HepG2 (cell line): ENCODE measurements around the gene HOXA11. TPM values are rescaled to one million over a fixed set of nuclear protein-coding genes. Genes with fewer than 3 reads are reported as not detected.

ENCODE experiments used
- ATAC-seq: fragments of 200-7000 bp; cut with Tn5 transposase; 3 replicates; pipeline ENCODE4 v1.9.1; 2020; ENCODE audit warnings: mild to moderate bottlenecking, moderate library complexity
- BruUV-seq: library from RNA; stranded (reverse); fragments of 400-500 nt; replicated peaks from 2 replicates; lab custom pipeline; 2021; lab: Mats Ljungman, UMichigan
- CTCF ChIA-PET: fragments of 300-600 bp; formaldehyde crosslinking; extraction: SDS; loops from one replicate; lab custom pipeline; 2021; ENCODE audit warnings: low total read pairs, inconsistent platforms, low intra/inter-chr PET ratio; lab: Yijun Ruan, JAX
- POLR2A ChIA-PET: fragments of 350-600 bp; sonication (Branson Sonifier 250); formaldehyde crosslinking; loops from one replicate; lab custom pipeline; 2020; ENCODE audit warnings: antibody characterized with exemption, inconsistent platforms; lab: Yijun Ruan, JAX
- DNase-seq: peaks from one replicate; pipeline ENCODE4 v3.0.0-alpha.2; 2015; ENCODE audit warnings: low spot score
- FAIRE-seq: peaks from 3 replicates; lab custom pipeline; 2011; peaks lifted over from hg19 to GRCh38; lab: Jason Lieb, UNC
- H2AFZ ChIP-seq: one replicate; pipeline ENCODE4 v1.6.1; 2011; ENCODE audit warnings: low read length, inconsistent platforms
- H3K27ac ChIP-seq: fragments of 300-600 bp; 3 replicates; pipeline ENCODE4 v1.8.0; 2011; ENCODE audit warnings: mixed run types, mild to moderate bottlenecking, mixed read lengths, low read length, inconsistent platforms; ENCODE audit not compliant: insufficient read depth; ENCODE audit errors: extremely low read length
- H3K27me3 ChIP-seq, 2 experiments: fragments of 200-600 bp in 1 of 2; 2 replicates in 1 of 2; 3 replicates in 1 of 2; pipeline versions ENCODE4 v1.6.0 to v1.8.0; 2011; ENCODE audit warnings: low read length in 2 of 2, mild to moderate bottlenecking in 2 of 2, moderate library complexity in 2 of 2, inconsistent platforms in 1 of 2; ENCODE audit not compliant: insufficient read depth in 2 of 2, control insufficient read depth in 1 of 2
- H3K36me3 ChIP-seq, 2 experiments: fragments of 200-600 bp in 1 of 2; replicated peaks in 1 of 2; 2 replicates in 1 of 2; 3 replicates in 1 of 2; pipeline versions ENCODE4 v1.5.1 to v1.8.0; 2011; ENCODE audit warnings: low read length in 2 of 2, inconsistent platforms in 1 of 2; ENCODE audit not compliant: insufficient read depth in 2 of 2, control insufficient read depth in 1 of 2
- H3K4me1 ChIP-seq: 2 replicates; pipeline ENCODE4 v1.5.1; 2012; ENCODE audit warnings: low read length, inconsistent platforms; ENCODE audit not compliant: insufficient read depth
- H3K4me2 ChIP-seq: 2 replicates; pipeline ENCODE4 v1.6.0; 2011; ENCODE audit warnings: low read depth, low read length, inconsistent platforms
- H3K4me3 ChIP-seq, 3 experiments: fragments of 200-600 bp in 1 of 3; sonication (generic), shearing (Covaris generic) in 1 of 3; replicated peaks in 1 of 3; 2 replicates each; pipeline ENCODE4 v1.5.1; 2011 to 2016; ENCODE audit warnings: low read length in 3 of 3, inconsistent platforms in 2 of 3, low read depth in 2 of 3, mild to moderate bottlenecking in 2 of 3, control low read depth in 1 of 3, mixed read lengths in 1 of 3; ENCODE audit not compliant: insufficient read depth in 1 of 3
- H3K79me2 ChIP-seq: one replicate; pipeline ENCODE4 v1.6.1; 2011; ENCODE audit warnings: low read length, inconsistent platforms; ENCODE audit not compliant: insufficient read depth
- H3K9ac ChIP-seq: 2 replicates; pipeline ENCODE4 v1.6.0; 2011; ENCODE audit warnings: mild to moderate bottlenecking, low read depth, low read length, inconsistent platforms; ENCODE audit not compliant: insufficient read depth
- H3K9me3 ChIP-seq: 2 replicates; pipeline ENCODE4 v1.5.1; 2012; ENCODE audit warnings: mild to moderate bottlenecking, low read length
- H4K20me1 ChIP-seq: 2 replicates; pipeline ENCODE4 v1.6.0; 2011; ENCODE audit warnings: inconsistent platforms, mild to moderate bottlenecking, low read length, moderate library complexity; ENCODE audit not compliant: insufficient read depth
- BCL6 ChIP-seq: IDR thresholded peaks from 2 replicates; pipeline ENCODE4 v1.6.1; 2016; ENCODE audit warnings: missing genetic modification reagents, missing compliant biosample characterization
- EZH2 ChIP-seq: conservative IDR thresholded peaks from 2 replicates; pipeline ENCODE4 v1.6.1; 2012; ENCODE audit warnings: mild to moderate bottlenecking, low read depth, low read length, moderate library complexity
- HDAC6 ChIP-seq: fragments of 200-600 bp; sonication (generic); IDR thresholded peaks from 2 replicates; pipeline ENCODE4 v1.7.0; 2017; ENCODE audit warnings: mild to moderate bottlenecking, antibody characterized with exemption, low read length, low read depth
- HNRNPL ChIP-seq: fragments of 200-400 bp; formaldehyde crosslinking; IDR thresholded peaks from 2 replicates; pipeline ENCODE4 v1.6.1; 2017; ENCODE audit warnings: mild to moderate bottlenecking, low read depth, low read length
- MIER2 ChIP-seq: IDR thresholded peaks from 2 replicates; pipeline ENCODE4 v1.6.1; 2016; ENCODE audit warnings: missing biosample characterization, missing genetic modification reagents
- MYC ChIP-seq: sonication (generic); formaldehyde crosslinking; IDR thresholded peaks from 2 replicates; pipeline ENCODE4 v1.9.0; 2021; ENCODE audit warnings: missing genetic modification reagents, borderline replicate concordance
- RNF2 ChIP-seq: fragments of 450-650 bp; conservative IDR thresholded peaks from 2 replicates; pipeline ENCODE4 v1.6.1; 2016; ENCODE audit warnings: low read depth
- SRSF9 ChIP-seq: fragments of 200-400 bp; formaldehyde crosslinking; IDR thresholded peaks from 2 replicates; pipeline ENCODE4 v1.6.1; 2018; ENCODE audit warnings: borderline replicate concordance, mild to moderate bottlenecking, low read depth, low read length; ENCODE audit not compliant: insufficient read depth, poor library complexity, severe bottlenecking
- ZNF232 ChIP-seq: sonication (generic); formaldehyde crosslinking; IDR thresholded peaks from 2 replicates; pipeline ENCODE4 v1.4.0; 2020; ENCODE audit warnings: missing genetic modification reagents, borderline replicate concordance
- ZNF503 ChIP-seq: sonication (generic); formaldehyde crosslinking; IDR thresholded peaks from 2 replicates; pipeline ENCODE4 v1.4.0; 2020; ENCODE audit warnings: missing genetic modification reagents
- ZNF552 ChIP-seq: sonication (generic); formaldehyde crosslinking; IDR thresholded peaks from 2 replicates; pipeline ENCODE4 v1.9.0; 2022; ENCODE audit warnings: missing genetic modification reagents, mild to moderate bottlenecking, borderline replicate concordance
- ZNF598 ChIP-seq: sonication (generic); formaldehyde crosslinking; IDR thresholded peaks from 2 replicates; pipeline ENCODE4 v1.5.1; 2020; ENCODE audit warnings: mild to moderate bottlenecking, missing genetic modification reagents, borderline replicate concordance
- ZNF687 ChIP-seq: sonication (generic); formaldehyde crosslinking; IDR thresholded peaks from 2 replicates; pipeline ENCODE4 v1.5.1; 2020; ENCODE audit warnings: mild to moderate bottlenecking, missing genetic modification reagents, moderate library complexity
- ZNF777 ChIP-seq: sonication (generic); formaldehyde crosslinking; IDR thresholded peaks from 2 replicates; pipeline ENCODE4 v1.4.0; 2020; ENCODE audit warnings: missing genetic modification reagents
- WGBS: methylation state at CpG from one replicate; pipeline ENCODE4 v1.1.6; 2017; ENCODE audit warnings: low lambda C conversion rate; 5-methylcytosine and 5-hydroxymethylcytosine counted together
- in situ Hi-C: cut with HindIII; loops from 2 replicates; pipeline ENCODE4 v1.10.0; 2017; ENCODE audit warnings: low pct_unique_long_range_greater_than_20kb; ENCODE audit not compliant: extremely low pct_ligation_motif_present
- intact Hi-C: fragments of 100-400 bp; cut with micrococcal nuclease; formaldehyde crosslinking; loops from one replicate; pipeline ENCODE4 v1.10.0; 2022; ENCODE audit not compliant: unreplicated experiment
- polyA plus RNA-seq, 8 experiments: library from polyadenylated mRNA; depleted of rRNA in 3 of 8; stranded (reverse) in 7 of 8; unstranded in 1 of 8; fragments of >200 nt; fragmentation: Illumina TruSeq in 4 of 8; extraction: Trizol in 4 of 8; gene quantifications; 2 replicates each; pipeline versions ENCODE4 v1.2.1 to v1.2.3, GENCODE V29; 2011 to 2016; ENCODE audit warnings: low read depth in 4 of 8, missing spikeins in 1 of 8, mixed read lengths in 1 of 8; ENCODE audit not compliant: insufficient read depth in 1 of 8
- total RNA-seq, 5 experiments: library from RNA; depleted of rRNA; stranded (reverse); fragments of >200 nt; fragmentation: Illumina TruSeq; extraction: Trizol; gene quantifications; 2 replicates each; pipeline ENCODE4 v1.2.3, GENCODE V29; 2016; ENCODE audit warnings: low read depth in 1 of 5
- TF ChIP-seq, protein P1 (sequence below): sonication (generic); formaldehyde crosslinking; IDR thresholded peaks from 2 replicates; pipeline ENCODE4 v1.4.0; 2020; ENCODE audit warnings: missing genetic modification reagents

Gene HOXA11
- total and polyA plus RNA-seq, 2 of the 13 experiments (the other 11 are each of a cell fraction or from before 2014, with no cell fraction given): not detected

GRCh38 chr7:27198871-27199801, 14.1 kb upstream of the HOXA11 start:
- intact Hi-C loops: loop anchor here (5.0 to 10.0 kb wide), 2 partner anchors 406 to 573 kb away; no protein-coding TSS in a partner anchor
- H3K4me2 ChIP-seq: peak overlapping the region; percentile 80
- in situ Hi-C loops: no loop called here
- H3K9ac ChIP-seq: no peak overlapping the region
- peaks cover 13 to 66% of the 10 kb centered on the region in 2 experiments for H3K27me3 ChIP-seq
- no peaks in the 10 kb centered on the region for H3K79me2 ChIP-seq
- ATAC-seq: peak; percentile 30
- peaks cover 35% of the 10 kb centered on the region for H3K4me1 ChIP-seq
- POLR2A ChIA-PET: no interaction called here
- CTCF ChIA-PET: no interaction called here
- H4K20me1 ChIP-seq: peaks cover 3% of the 10 kb centered on the region; the same call in 1 of the 2 replicates
- no peaks in the 10 kb centered on the region for H3K9me3 ChIP-seq
- no peak for FAIRE-seq
- H3K36me3 ChIP-seq: no peaks in the 10 kb centered on the region
- DNase-seq: no peak
- H2AFZ ChIP-seq: no peak overlapping the region
- peak overlapping the region; percentile 46 to 69 (median 49); a peak in 4 of 6 replicates for H3K4me3 ChIP-seq
- no peak overlapping the region for H3K27ac ChIP-seq
- WGBS: 12% methylated on average over 10 of the region's 93 CpGs
- BruUV-seq: no TSS peak
- TF ChIP-seq SRSF9 (no peak), ZNF598 (CRISPR knock-in tag) (0 out of 2 replicates have a peak, but pooled peaks have one; percentile 29), ZNF503 (CRISPR knock-in tag) (no peak), EZH2 (peak; percentile 92), HNRNPL (0 out of 2 replicates have a peak, but pooled peaks have one; percentile 20), ZNF552 (CRISPR knock-in tag) (no peak), ZNF777 (CRISPR knock-in tag) (peak; percentile 92), ZNF232 (CRISPR knock-in tag) (no peak), ZNF687 (CRISPR knock-in tag) (peak; percentile 29; the same call in 1 of the 2 replicates), HDAC6 (no peak), MIER2 (CRISPR knock-in tag) (no peak), MYC (CRISPR knock-in tag) (no peak), RNF2 (0 out of 2 replicates have a peak, but pooled peaks have one; percentile 38), BCL6 (CRISPR knock-in tag) (0 out of 2 replicates have a peak, but pooled peaks have one; percentile 13)
- TF ChIP-seq, protein P1, sequence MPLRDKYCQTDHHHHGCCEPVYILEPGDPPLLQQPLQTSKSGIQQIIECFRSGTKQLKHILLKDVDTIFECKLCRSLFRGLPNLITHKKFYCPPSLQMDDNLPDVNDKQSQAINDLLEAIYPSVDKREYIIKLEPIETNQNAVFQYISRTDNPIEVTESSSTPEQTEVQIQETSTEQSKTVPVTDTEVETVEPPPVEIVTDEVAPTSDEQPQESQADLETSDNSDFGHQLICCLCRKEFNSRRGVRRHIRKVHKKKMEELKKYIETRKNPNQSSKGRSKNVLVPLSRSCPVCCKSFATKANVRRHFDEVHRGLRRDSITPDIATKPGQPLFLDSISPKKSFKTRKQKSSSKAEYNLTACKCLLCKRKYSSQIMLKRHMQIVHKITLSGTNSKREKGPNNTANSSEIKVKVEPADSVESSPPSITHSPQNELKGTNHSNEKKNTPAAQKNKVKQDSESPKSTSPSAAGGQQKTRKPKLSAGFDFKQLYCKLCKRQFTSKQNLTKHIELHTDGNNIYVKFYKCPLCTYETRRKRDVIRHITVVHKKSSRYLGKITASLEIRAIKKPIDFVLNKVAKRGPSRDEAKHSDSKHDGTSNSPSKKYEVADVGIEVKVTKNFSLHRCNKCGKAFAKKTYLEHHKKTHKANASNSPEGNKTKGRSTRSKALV (CRISPR knock-in tag): peak; percentile 88
